ENCODE measurements around the gene NCKAP5. TPM values are rescaled to one million over a fixed set of nuclear protein-coding genes. Genes with fewer than 3 reads are reported as not detected.

NCKAP5 gene
- total RNA-seq, 1 experiment from 2014 or later, result not detected

- CTCF ChIA-PET, result no interaction called here
- peaks cover 41% of the 10 kb centered on the region for H3K27me3 ChIP-seq (ENCODE audit: insufficient read depth, low read depth)
- no peak overlapping the region for H3K4me2 ChIP-seq
- H4K20me1 ChIP-seq (ENCODE audit: insufficient read depth), result no peaks in the 10 kb centered on the region
- TF ChIP-seq EZH2 (IDR thresholded peaks at IDR 0.05; ENCODE audit: low read depth), result no peak
- no TSS peak for BruUV-seq (replicated peaks)
- DNase-seq, result no peak
- POLR2A ChIA-PET (ENCODE audit: unreplicated experiment), result no interaction called here
- H3K9me3 ChIP-seq (ENCODE audit: insufficient read depth, low read depth), result no peaks in the 10 kb centered on the region
- H3K27ac ChIP-seq, result no peak overlapping the region
- intact Hi-C loops (cut with micrococcal nuclease; ENCODE audit: unreplicated experiment), result no loop called here
- no peak overlapping the region for H2AFZ ChIP-seq
- H3K4me1 ChIP-seq (replicated peaks; ENCODE audit: insufficient read depth), result no peaks in the 10 kb centered on the region
- H3K79me2 ChIP-seq (ENCODE audit: low read depth), result no peaks in the 10 kb centered on the region
- H3K9me2 ChIP-seq (ENCODE audit: insufficient read depth), result no peaks in the 10 kb centered on the region
- H3F3A ChIP-seq (ENCODE audit: insufficient read depth, low read depth), result no peaks in the 10 kb centered on the region
- H3K36me3 ChIP-seq (ENCODE audit: low read depth), result no peaks in the 10 kb centered on the region
- H3K4me3 ChIP-seq, result no peak overlapping the region
Measured at GRCh38 chr2:133412694-133413093, 155.6 kb downstream of the NCKAP5 start.

- H3K9me2 ChIP-seq (ENCODE audit: insufficient read depth), result no peaks in the 10 kb centered on the region
- H3K4me3 ChIP-seq, result no peak overlapping the region
- no peak for DNase-seq
- H4K20me1 ChIP-seq (ENCODE audit: insufficient read depth), result no peaks in the 10 kb centered on the region
- no peak overlapping the region for H3K27ac ChIP-seq
- CTCF ChIA-PET, result no interaction called here
- no peaks in the 10 kb centered on the region for H3K9me3 ChIP-seq (ENCODE audit: insufficient read depth, low read depth)
- H3K4me2 ChIP-seq, result no peak overlapping the region
- no peak for TF ChIP-seq EZH2 (IDR thresholded peaks at IDR 0.05; ENCODE audit: low read depth)
- TF ChIP-seq CTCF (conservative IDR thresholded peaks at IDR 0.05), result no peak
- no peaks in the 10 kb centered on the region for H3F3A ChIP-seq (ENCODE audit: insufficient read depth, low read depth)
- no TSS peak for BruUV-seq (replicated peaks)
- POLR2A ChIA-PET (ENCODE audit: unreplicated experiment), result no interaction called here
- H3K79me2 ChIP-seq (ENCODE audit: low read depth), result no peaks in the 10 kb centered on the region
- H3K36me3 ChIP-seq (ENCODE audit: low read depth), result no peaks in the 10 kb centered on the region
- H2AFZ ChIP-seq, result no peak overlapping the region
- intact Hi-C loops (cut with micrococcal nuclease; ENCODE audit: unreplicated experiment), result no loop called here
- H3K27me3 ChIP-seq (ENCODE audit: insufficient read depth, low read depth), result peaks cover 42% of the 10 kb centered on the region
- H3K4me1 ChIP-seq (replicated peaks; ENCODE audit: insufficient read depth), result no peaks in the 10 kb centered on the region
Measured at GRCh38 chr2:133411857-133412256, 156.4 kb downstream of the NCKAP5 start.

GRCh38 chr2:133411101-133411500 is 157.2 kb downstream of the NCKAP5 start:
- no peaks in the 10 kb centered on the region for H3F3A ChIP-seq (ENCODE audit: insufficient read depth, low read depth)
- no peaks in the 10 kb centered on the region for H3K4me1 ChIP-seq (replicated peaks; ENCODE audit: insufficient read depth)
- H3K4me3 ChIP-seq, result no peak overlapping the region
- CTCF ChIA-PET, result no interaction called here
- POLR2A ChIA-PET (ENCODE audit: unreplicated experiment), result no interaction called here
- no peaks in the 10 kb centered on the region for H4K20me1 ChIP-seq (ENCODE audit: insufficient read depth)
- H3K79me2 ChIP-seq (ENCODE audit: low read depth), result no peaks in the 10 kb centered on the region
- H3K27me3 ChIP-seq (ENCODE audit: insufficient read depth, low read depth), result peaks cover 36% of the 10 kb centered on the region
- no peaks in the 10 kb centered on the region for H3K9me2 ChIP-seq (ENCODE audit: insufficient read depth)
- H3K27ac ChIP-seq, result no peak overlapping the region
- no peaks in the 10 kb centered on the region for H3K36me3 ChIP-seq (ENCODE audit: low read depth)
- BruUV-seq (replicated peaks), result no TSS peak
- no peak overlapping the region for H3K4me2 ChIP-seq
- H3K9me3 ChIP-seq (ENCODE audit: insufficient read depth, low read depth), result no peaks in the 10 kb centered on the region
- DNase-seq, result no peak
- TF ChIP-seq EZH2 (IDR thresholded peaks at IDR 0.05; ENCODE audit: low read depth) (no peak), CTCF (conservative IDR thresholded peaks at IDR 0.05) (no peak)
- intact Hi-C loops (cut with micrococcal nuclease; ENCODE audit: unreplicated experiment), result no loop called here
- H2AFZ ChIP-seq, result no peak overlapping the region

- ChIA-PET POLR2A (ENCODE audit: unreplicated experiment) (no interaction called here), CTCF (no interaction called here)
- Histone ChIP-seq H3K9me2 (ENCODE audit: insufficient read depth) (no peaks in the 10 kb centered on the region), H3K79me2 (ENCODE audit: low read depth) (no peaks in the 10 kb centered on the region), H3K4me2 (no peak overlapping the region), H3K9me3 (ENCODE audit: insufficient read depth, low read depth) (no peaks in the 10 kb centered on the region), H4K20me1 (ENCODE audit: insufficient read depth) (no peaks in the 10 kb centered on the region), H3K27me3 (ENCODE audit: insufficient read depth, low read depth) (peaks cover 33% of the 10 kb centered on the region), H3F3A (ENCODE audit: insufficient read depth, low read depth) (no peaks in the 10 kb centered on the region), H3K27ac (no peak overlapping the region), H3K4me3 (no peak overlapping the region), H2AFZ (no peak overlapping the region), H3K36me3 (ENCODE audit: low read depth) (no peaks in the 10 kb centered on the region), H3K4me1 (replicated peaks; ENCODE audit: insufficient read depth) (no peaks in the 10 kb centered on the region)
- BruUV-seq (replicated peaks), result no TSS peak
- DNase-seq, result no peak
- intact Hi-C loops (cut with micrococcal nuclease; ENCODE audit: unreplicated experiment), result no loop called here
- no peak for TF ChIP-seq EZH2 (IDR thresholded peaks at IDR 0.05; ENCODE audit: low read depth)
- no peak for TF ChIP-seq CTCF (conservative IDR thresholded peaks at IDR 0.05)
Measured at GRCh38 chr2:133409581-133410285, 158.5 kb downstream of the NCKAP5 start.
